Endothelial cell (in vitro differentiated cells): ENCODE measurements around the gene ARHGAP9. TPM values are rescaled to one million over a fixed set of nuclear protein-coding genes. Genes with fewer than 3 reads are reported as not detected.
A peak's percentile ranks its signal among the peaks of the same experiment; 100 is the strongest.

Experiments used
- DNase-seq: peaks from one replicate; pipeline ENCODE4 v3.0.0; 2021; ENCODE audit warnings: low spot score
- H3K27ac Mint-ChIP-seq: one replicate; pipeline ENCODE4 v1.8.0; 2021; ENCODE audit warnings: mixed read lengths, inconsistent platforms; ENCODE audit not compliant: unreplicated experiment
- H3K27me3 Mint-ChIP-seq: one replicate; pipeline ENCODE4 v1.8.0; 2021; ENCODE audit warnings: mild to moderate bottlenecking, moderate library complexity, mixed read lengths, inconsistent platforms; ENCODE audit not compliant: unreplicated experiment
- H3K36me3 Mint-ChIP-seq: one replicate; pipeline ENCODE4 v1.8.0; 2021; ENCODE audit warnings: mild to moderate bottlenecking, low read depth, mixed read lengths, inconsistent platforms; ENCODE audit not compliant: unreplicated experiment
- H3K4me1 Mint-ChIP-seq: one replicate; pipeline ENCODE4 v1.8.0; 2021; ENCODE audit warnings: mild to moderate bottlenecking, mixed read lengths, inconsistent platforms; ENCODE audit not compliant: unreplicated experiment
- H3K4me3 Mint-ChIP-seq: one replicate; pipeline ENCODE4 v1.8.0; 2021; ENCODE audit warnings: mild to moderate bottlenecking, mixed read lengths, inconsistent platforms; ENCODE audit not compliant: unreplicated experiment
- H3K9me3 Mint-ChIP-seq: one replicate; pipeline ENCODE4 v1.8.0; 2021; ENCODE audit warnings: mixed read lengths, inconsistent platforms; ENCODE audit not compliant: unreplicated experiment
- total RNA-seq: library from RNA; stranded (reverse); fragmentation: NEBNext Ultra II Directional; extraction: Animal tissue kit (Norgen Biotek cat#: 25700); gene quantifications from one replicate; pipeline ENCODE4 v1.2.1, GENCODE V29; 2021; ENCODE audit not compliant: unreplicated experiment
- TF ChIP-seq, protein P1 (sequence below): fragments of 200-600 bp; sonication (generic); IDR thresholded peaks from one replicate; pipeline ENCODE4 v1.5.0; 2021; ENCODE audit warnings: antibody characterized with exemption; ENCODE audit not compliant: unreplicated experiment

Gene ARHGAP9
- total RNA-seq, 1 donor from 2014 or later, result 65.4 TPM

DNA sequence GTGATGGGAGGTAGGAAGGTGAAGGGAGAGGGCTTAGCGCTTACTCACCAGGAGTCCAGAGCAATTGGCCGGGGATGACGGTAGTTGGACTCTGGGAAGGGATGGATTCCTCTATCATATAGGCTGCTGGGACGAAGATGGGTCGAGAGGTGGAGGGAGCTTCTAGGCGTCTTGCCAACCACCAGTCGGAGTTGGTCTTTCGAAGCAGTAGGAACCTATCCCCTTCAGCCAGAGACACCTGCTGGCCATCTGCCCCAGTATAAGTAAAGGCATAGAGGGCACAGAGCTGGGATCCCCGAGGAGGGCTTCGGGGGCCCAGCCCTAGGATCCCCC, 657 bp downstream of the ARHGAP9 start:
- peak overlapping the region; percentile 86 for H3K27ac Mint-ChIP-seq
- H3K4me3 Mint-ChIP-seq, result no peak overlapping the region
- peaks cover 61% of the 10 kb centered on the region for H3K4me1 Mint-ChIP-seq

GRCh38 chr12:57477710-57478681, 1.7 kb downstream of the ARHGAP9 start:
- DNase-seq, result no peak
- H3K27me3 Mint-ChIP-seq, result peaks cover 28% of the 10 kb centered on the region
- H3K4me1 Mint-ChIP-seq, result peaks cover 61% of the 10 kb centered on the region
- TF ChIP-seq, protein P1, sequence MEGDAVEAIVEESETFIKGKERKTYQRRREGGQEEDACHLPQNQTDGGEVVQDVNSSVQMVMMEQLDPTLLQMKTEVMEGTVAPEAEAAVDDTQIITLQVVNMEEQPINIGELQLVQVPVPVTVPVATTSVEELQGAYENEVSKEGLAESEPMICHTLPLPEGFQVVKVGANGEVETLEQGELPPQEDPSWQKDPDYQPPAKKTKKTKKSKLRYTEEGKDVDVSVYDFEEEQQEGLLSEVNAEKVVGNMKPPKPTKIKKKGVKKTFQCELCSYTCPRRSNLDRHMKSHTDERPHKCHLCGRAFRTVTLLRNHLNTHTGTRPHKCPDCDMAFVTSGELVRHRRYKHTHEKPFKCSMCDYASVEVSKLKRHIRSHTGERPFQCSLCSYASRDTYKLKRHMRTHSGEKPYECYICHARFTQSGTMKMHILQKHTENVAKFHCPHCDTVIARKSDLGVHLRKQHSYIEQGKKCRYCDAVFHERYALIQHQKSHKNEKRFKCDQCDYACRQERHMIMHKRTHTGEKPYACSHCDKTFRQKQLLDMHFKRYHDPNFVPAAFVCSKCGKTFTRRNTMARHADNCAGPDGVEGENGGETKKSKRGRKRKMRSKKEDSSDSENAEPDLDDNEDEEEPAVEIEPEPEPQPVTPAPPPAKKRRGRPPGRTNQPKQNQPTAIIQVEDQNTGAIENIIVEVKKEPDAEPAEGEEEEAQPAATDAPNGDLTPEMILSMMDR, result no peak
- H3K9me3 Mint-ChIP-seq, result no peaks in the 10 kb centered on the region
- peak overlapping the region; percentile 91 for H3K4me3 Mint-ChIP-seq
- H3K27ac Mint-ChIP-seq, result peak overlapping the region; percentile 91
- peaks cover 29% of the 10 kb centered on the region for H3K36me3 Mint-ChIP-seq

More for the DNA sequence above, 657 bp downstream of the ARHGAP9 start:
- H3K36me3 Mint-ChIP-seq, result peaks cover 25% of the 10 kb centered on the region
- H3K27me3 Mint-ChIP-seq, result peaks cover 27% of the 10 kb centered on the region
- no peaks in the 10 kb centered on the region for H3K9me3 Mint-ChIP-seq
- TF ChIP-seq, protein P1, result no peak
- DNase-seq, result no peak

DNA sequence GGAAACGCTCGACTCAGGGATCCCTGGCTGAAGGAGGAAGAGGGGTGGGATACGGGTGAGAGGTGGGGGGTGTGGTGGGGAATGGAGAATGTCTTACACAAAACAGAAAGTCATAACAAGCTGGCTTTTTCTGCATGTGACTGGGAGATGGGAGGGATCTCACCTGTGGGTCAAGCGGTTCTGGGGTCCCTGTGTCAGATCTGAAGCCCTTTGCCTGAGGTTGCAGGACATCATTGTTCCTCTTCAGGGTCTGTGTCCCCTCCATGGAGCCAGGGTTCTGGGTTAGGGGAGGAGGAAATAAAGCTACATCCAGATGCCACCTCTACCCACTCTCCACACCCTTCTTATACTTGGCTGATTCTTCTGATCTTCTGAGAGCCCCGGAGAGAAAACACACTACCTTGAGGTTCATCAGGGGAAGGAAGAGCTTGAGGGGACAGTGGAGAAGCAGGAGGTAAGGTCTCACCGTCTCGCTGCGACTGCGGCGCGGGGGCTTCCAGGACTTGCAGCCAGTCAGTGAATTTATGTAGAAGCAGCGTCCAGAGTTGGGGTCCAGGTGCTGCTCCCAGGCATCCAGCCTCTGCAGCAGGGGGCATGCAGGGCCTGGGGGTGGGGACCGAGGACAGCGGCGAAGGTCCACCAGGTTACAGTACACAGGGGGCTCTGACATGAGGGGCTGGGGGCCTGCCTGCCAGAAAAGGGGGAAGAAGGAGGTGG, 2.5 kb downstream of the ARHGAP9 start:
- H3K9me3 Mint-ChIP-seq, result no peaks in the 10 kb centered on the region
- H3K27me3 Mint-ChIP-seq, result peaks cover 30% of the 10 kb centered on the region
- TF ChIP-seq, protein P1, result no peak
- H3K36me3 Mint-ChIP-seq, result peaks cover 33% of the 10 kb centered on the region
- peak overlapping the region; percentile 91 for H3K27ac Mint-ChIP-seq
- H3K4me1 Mint-ChIP-seq, result peaks cover 61% of the 10 kb centered on the region
- no peak for DNase-seq
- peak overlapping the region; percentile 91 for H3K4me3 Mint-ChIP-seq

DNA sequence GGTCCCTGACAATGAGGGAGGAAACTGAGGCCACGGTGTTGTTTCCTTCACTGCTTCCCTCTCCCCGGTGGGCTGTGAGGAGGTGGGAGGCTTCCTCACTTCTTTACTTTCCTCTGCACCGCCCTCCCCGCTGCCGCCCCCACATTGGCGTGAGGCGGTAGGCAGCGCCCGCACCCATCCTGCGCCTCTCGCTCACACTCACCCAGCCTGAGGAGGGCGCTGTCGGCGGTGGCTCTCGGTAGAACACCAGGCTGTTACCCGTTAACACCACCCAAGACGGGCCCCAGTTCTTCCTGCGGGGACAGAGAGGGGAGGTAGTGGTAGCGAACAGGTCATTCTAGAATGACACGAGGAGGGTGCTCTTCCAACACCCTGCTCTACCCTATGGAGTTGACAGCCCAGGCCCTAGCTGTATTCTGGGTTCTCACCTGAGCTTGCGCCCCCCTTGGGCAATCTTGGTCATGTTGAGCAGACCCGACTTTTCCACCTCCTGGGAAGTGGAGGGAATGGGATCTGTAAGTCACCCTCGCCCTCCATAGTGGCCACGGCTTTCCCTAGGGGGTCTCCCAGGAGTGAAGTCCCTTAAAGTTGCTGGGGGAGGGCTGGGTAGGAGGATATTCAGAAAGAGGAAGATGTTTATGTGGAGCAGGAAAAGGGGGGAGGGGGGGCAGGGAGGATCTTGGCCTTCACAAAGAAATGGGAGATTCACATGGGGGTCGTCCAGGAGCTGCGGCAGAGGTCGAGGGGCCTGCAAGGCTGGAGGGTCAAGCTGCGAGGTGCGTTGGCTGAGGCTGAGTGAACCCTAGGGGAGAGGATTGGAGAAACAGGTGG, 3.3 kb downstream of the ARHGAP9 start:
- Mint-ChIP-seq H3K27ac (peak overlapping the region; percentile 91), H3K9me3 (no peaks in the 10 kb centered on the region), H3K4me3 (peak overlapping the region; percentile 91), H3K36me3 (peaks cover 33% of the 10 kb centered on the region), H3K27me3 (peaks cover 26% of the 10 kb centered on the region), H3K4me1 (peaks cover 55% of the 10 kb centered on the region)
- DNase-seq, result peak; percentile 63
- TF ChIP-seq, protein P1, result peak; percentile 37
